Measurements from ENCODE around the gene ESF1. TPM values are rescaled to one million over a fixed set of nuclear protein-coding genes. Genes with fewer than 3 reads are reported as not detected.

The ESF1 gene
- total RNA-seq, 1 donor from 2014 or later: 9.0 TPM

GRCh38 chr20:13784271-13784892 lies 337 bp downstream of the ESF1 start:
- Mint-ChIP-seq H3K4me3 (ENCODE audit: unreplicated experiment) (peak overlapping the region; percentile 98), H3K27ac (ENCODE audit: unreplicated experiment) (peak overlapping the region; percentile 98), H3K36me3 (ENCODE audit: low read depth) (peaks cover 15% of the 10 kb centered on the region), H3K9me3 (ENCODE audit: low read depth) (no peaks in the 10 kb centered on the region), H3K4me1 (ENCODE audit: low read depth) (peaks cover 38% of the 10 kb centered on the region), H3K27me3 (ENCODE audit: low read depth) (no peaks in the 10 kb centered on the region)
- DNase-seq (ENCODE audit: low spot score): no peak
- TF ChIP-seq CTCF (IDR thresholded peaks at IDR 0.05): no peak

GRCh38 chr20:13783528-13783927 lies 1.2 kb downstream of the ESF1 start:
- Mint-ChIP-seq H3K27ac (ENCODE audit: unreplicated experiment) (no peak overlapping the region), H3K4me1 (ENCODE audit: low read depth) (peaks cover 38% of the 10 kb centered on the region), H3K4me3 (ENCODE audit: unreplicated experiment) (peak overlapping the region; percentile 98), H3K27me3 (ENCODE audit: low read depth) (no peaks in the 10 kb centered on the region), H3K9me3 (ENCODE audit: low read depth) (no peaks in the 10 kb centered on the region), H3K36me3 (ENCODE audit: low read depth) (peaks cover 15% of the 10 kb centered on the region)
- DNase-seq (ENCODE audit: low spot score): no peak
- no peak for TF ChIP-seq CTCF (IDR thresholded peaks at IDR 0.05)

- no peaks in the 10 kb centered on the region for H3K9me3 Mint-ChIP-seq (ENCODE audit: low read depth)
- H3K4me1 Mint-ChIP-seq (ENCODE audit: low read depth): peaks cover 17% of the 10 kb centered on the region
- H3K36me3 Mint-ChIP-seq (ENCODE audit: low read depth): peaks cover 20% of the 10 kb centered on the region
- H3K4me3 Mint-ChIP-seq (ENCODE audit: unreplicated experiment): no peak overlapping the region
- no peaks in the 10 kb centered on the region for H3K27me3 Mint-ChIP-seq (ENCODE audit: low read depth)
- DNase-seq (ENCODE audit: low spot score): no peak
- no peak for TF ChIP-seq CTCF (IDR thresholded peaks at IDR 0.05)
- H3K27ac Mint-ChIP-seq (ENCODE audit: unreplicated experiment): no peak overlapping the region
Measured at GRCh38 chr20:13778827-13779226, 5.9 kb downstream of the ESF1 start.

- no peak for TF ChIP-seq CTCF (IDR thresholded peaks at IDR 0.05)
- Mint-ChIP-seq H3K9me3 (ENCODE audit: low read depth) (no peaks in the 10 kb centered on the region), H3K27ac (ENCODE audit: unreplicated experiment) (peak overlapping the region; percentile 2), H3K4me1 (ENCODE audit: low read depth) (peaks cover 18% of the 10 kb centered on the region), H3K4me3 (ENCODE audit: unreplicated experiment) (no peak overlapping the region), H3K36me3 (ENCODE audit: low read depth) (peaks cover 19% of the 10 kb centered on the region), H3K27me3 (ENCODE audit: low read depth) (no peaks in the 10 kb centered on the region)
- no peak for DNase-seq (ENCODE audit: low spot score)
Measured at GRCh38 chr20:13777171-13777601, 7.5 kb downstream of the ESF1 start.

- peaks cover 14% of the 10 kb centered on the region for H3K36me3 Mint-ChIP-seq (ENCODE audit: low read depth)
- no peaks in the 10 kb centered on the region for H3K9me3 Mint-ChIP-seq (ENCODE audit: low read depth)
- no peaks in the 10 kb centered on the region for H3K27me3 Mint-ChIP-seq (ENCODE audit: low read depth)
- no peak overlapping the region for H3K4me3 Mint-ChIP-seq (ENCODE audit: unreplicated experiment)
- no peak for DNase-seq (ENCODE audit: low spot score)
- peaks cover 24% of the 10 kb centered on the region for H3K4me1 Mint-ChIP-seq (ENCODE audit: low read depth)
- no peak overlapping the region for H3K27ac Mint-ChIP-seq (ENCODE audit: unreplicated experiment)
- no peak for TF ChIP-seq CTCF (IDR thresholded peaks at IDR 0.05)
Measured at GRCh38 chr20:13775867-13776266, 8.9 kb downstream of the ESF1 start.

Measured in chondrocyte (in vitro differentiated cells).